H1 (cell line): ENCODE results near the gene ITGA8. TPM values are rescaled to one million over a fixed set of nuclear protein-coding genes. Genes with fewer than 3 reads are reported as not detected.

Source experiments
- E2F6 ChIP-seq: IDR thresholded peaks from 2 replicates; pipeline ENCODE4 v1.6.1; 2012; ENCODE audit warnings: inconsistent platforms
- PHF8 ChIP-seq: fragments of 200-600 bp; sonication (generic); conservative IDR thresholded peaks from 2 replicates; pipeline ENCODE4 v1.7.1; 2012; ENCODE audit warnings: low read depth, mild to moderate bottlenecking, inconsistent platforms, low read length, moderate library complexity
- polyA plus RNA-seq, 7 experiments: library from polyadenylated mRNA; depleted of rRNA in 3 of 7; stranded (reverse) in 5 of 7; unstranded in 2 of 7; fragments of >200 nt in 5 of 7; fragments of 200-250 nt in 2 of 7; gene quantifications; 1 replicate in 5 of 7; 2 replicates in 1 of 7; 4 replicates in 1 of 7; pipeline versions ENCODE4 v1.2.1 to v1.2.3, GENCODE V29; 2011 to 2013; ENCODE audit warnings: missing spikeins in 2 of 7, mixed read lengths in 2 of 7
- total RNA-seq: library from RNA; stranded (reverse); fragmentation: NEBNext Ultra II Directional; extraction: Animal tissue kit (Norgen Biotek cat#: 25700); gene quantifications from 2 replicates; pipeline ENCODE4 v1.2.1, GENCODE V29; 2021

ITGA8 gene
- total and polyA plus RNA-seq, 2 of the 8 experiments (the other 6 are each of a cell fraction or from before 2014, with no cell fraction given), result not detected

- no peak for TF ChIP-seq E2F6
- no peak for TF ChIP-seq PHF8
- TF ChIP-seq, all 59 proteins: peak for 0
Measured at GRCh38 chr10:15636446-15636845, 83.3 kb downstream of the ITGA8 start (continued).
